Upper lobe of right lung (tissue), 1 donor: ENCODE data around the gene PFDN4. TPM values are rescaled to one million over a fixed set of nuclear protein-coding genes. Genes with fewer than 3 reads are reported as not detected.

Experiments used
- ATAC-seq: fragments of 200-7000 bp; cut with Tn5 transposase; one replicate; pipeline ENCODE4 v1.9.1; 2020; ENCODE audit warnings: mild to moderate bottlenecking, moderate library complexity
- DNase-seq: peaks from one replicate; pipeline ENCODE4 v3.0.0-alpha.2; 2020
- H3K27ac ChIP-seq: fragments of 200-600 bp; one replicate; pipeline ENCODE4 v1.8.0; 2022
- H3K27me3 ChIP-seq: fragments of 200-600 bp; one replicate; pipeline ENCODE4 v1.8.0; 2022; ENCODE audit warnings: mild to moderate bottlenecking
- H3K36me3 ChIP-seq: fragments of 200-600 bp; one replicate; pipeline ENCODE4 v1.8.0; 2022
- H3K4me1 ChIP-seq: fragments of 200-600 bp; one replicate; pipeline ENCODE4 v1.8.0; 2022
- H3K4me3 ChIP-seq: fragments of 200-600 bp; one replicate; pipeline ENCODE4 v1.8.0; 2022; ENCODE audit warnings: mild to moderate bottlenecking
- H3K9me3 ChIP-seq: fragments of 200-600 bp; one replicate; pipeline ENCODE4 v1.8.0; 2022
- CTCF ChIP-seq: fragments of 200-600 bp; IDR thresholded peaks from one replicate; pipeline ENCODE4 v1.8.0; 2022; ENCODE audit warnings: antibody characterized with exemption
- intact Hi-C: fragments of 100-400 bp; cut with DNase I; formaldehyde crosslinking; loops from one replicate; pipeline ENCODE4 v1.11.0; 2022
- total RNA-seq: library from RNA; stranded (reverse); fragmentation: NEBNext Ultra II Directional; extraction: Animal tissue kit (Norgen Biotek cat#: 25700); gene quantifications from one replicate; pipeline ENCODE4 v1.2.1, GENCODE V29; 2021
- donor health status: DM: no; HTN: yes; CAD: no; lungs with severe emphysema.

Gene PFDN4
- total RNA-seq, 1 donor from 2014 or later = 19.9 TPM

GRCh38 chr20:54184904-54185626, 22.8 kb upstream of the PFDN4 start:
- no peak for ATAC-seq

GRCh38 chr20:54188132-54188849, 19.6 kb upstream of the PFDN4 start:
- no peak for ATAC-seq
- TF ChIP-seq CTCF = no peak
- Histone ChIP-seq H3K27me3 (peaks cover 6% of the 10 kb centered on the region), H3K27ac (no peak overlapping the region), H3K4me3 (no peak overlapping the region), H3K36me3 (no peaks in the 10 kb centered on the region), H3K4me1 (no peaks in the 10 kb centered on the region), H3K9me3 (no peaks in the 10 kb centered on the region)
- intact Hi-C loops = no loop called here
- DNase-seq = no peak

More at GRCh38 chr20:54184904-54185626, 22.8 kb upstream of the PFDN4 start:
- no peak for DNase-seq
- no peak for TF ChIP-seq CTCF
- Histone ChIP-seq H3K27me3 (peaks cover 23% of the 10 kb centered on the region), H3K4me3 (no peak overlapping the region), H3K27ac (no peak overlapping the region), H3K4me1 (no peaks in the 10 kb centered on the region), H3K36me3 (no peaks in the 10 kb centered on the region), H3K9me3 (no peaks in the 10 kb centered on the region)
- intact Hi-C loops = no loop called here

- Histone ChIP-seq H3K36me3 (no peaks in the 10 kb centered on the region), H3K4me3 (no peak overlapping the region), H3K27me3 (no peaks in the 10 kb centered on the region), H3K4me1 (no peaks in the 10 kb centered on the region), H3K9me3 (no peaks in the 10 kb centered on the region), H3K27ac (no peak overlapping the region)
- no peak for DNase-seq
- intact Hi-C loops = no loop called here
- no peak for ATAC-seq
- TF ChIP-seq CTCF = no peak
Measured at GRCh38 chr20:54189630-54190029, 18.3 kb upstream of the PFDN4 start.

- DNase-seq = no peak
- no peak for TF ChIP-seq CTCF
- Histone ChIP-seq H3K4me3 (no peak overlapping the region), H3K9me3 (no peaks in the 10 kb centered on the region), H3K4me1 (no peaks in the 10 kb centered on the region), H3K27ac (no peak overlapping the region), H3K36me3 (no peaks in the 10 kb centered on the region), H3K27me3 (no peaks in the 10 kb centered on the region)
- intact Hi-C loops = no loop called here
- no peak for ATAC-seq
Measured at GRCh38 chr20:54190217-54190616, 17.7 kb upstream of the PFDN4 start.

GRCh38 chr20:54193817-54194216, 14.1 kb upstream of the PFDN4 start:
- DNase-seq = no peak
- Histone ChIP-seq H3K27ac (no peak overlapping the region), H3K4me1 (no peaks in the 10 kb centered on the region), H3K9me3 (no peaks in the 10 kb centered on the region), H3K4me3 (no peak overlapping the region), H3K27me3 (no peaks in the 10 kb centered on the region), H3K36me3 (no peaks in the 10 kb centered on the region)
- no peak for ATAC-seq
- intact Hi-C loops = no loop called here
- TF ChIP-seq CTCF = no peak
